SIG-M5 (cell line): ENCODE measurements around the gene EHF.
A peak's percentile ranks its signal among the peaks of the same experiment; 100 is the strongest.

Experiments used
- DNase-seq: peaks from one replicate; lab custom pipeline; 2025; lab: John Stamatoyannopoulos, UW

Gene EHF

GRCh38 chr11:34625576-34625975 is 4.7 kb downstream of the EHF start:
- no peak for DNase-seq

GRCh38 chr11:34626393-34626792 is 5.5 kb downstream of the EHF start:
- no peak for DNase-seq

GRCh38 chr11:34627197-34627596 is 6.3 kb downstream of the EHF start:
- no peak for DNase-seq

- DNase-seq: no peak
These were observed 8.8 kb downstream of the EHF start for GRCh38 chr11:34629711-34630110.

GRCh38 chr11:34630544-34630943 is 9.7 kb downstream of the EHF start:
- DNase-seq: no peak

- DNase-seq: no peak
These were observed 10.4 kb downstream of the EHF start for GRCh38 chr11:34631297-34631696.

- DNase-seq: no peak
These were observed 10.8 kb downstream of the EHF start for GRCh38 chr11:34631737-34632104.

GRCh38 chr11:34632105-34632791 is 11.4 kb downstream of the EHF start:
- no peak for DNase-seq

- no peak for DNase-seq
These were observed 12.7 kb downstream of the EHF start for GRCh38 chr11:34633640-34633989.

GRCh38 chr11:34633990-34634693 is 13.2 kb downstream of the EHF start:
- peak; percentile 53 for DNase-seq

- no peak for DNase-seq
These were observed 13.8 kb downstream of the EHF start for GRCh38 chr11:34634694-34635062.

GRCh38 chr11:34636127-34636526 is 15.2 kb downstream of the EHF start:
- no peak for DNase-seq

- no peak for DNase-seq
These were observed 16.4 kb downstream of the EHF start for GRCh38 chr11:34637303-34637702.

GRCh38 chr11:34638897-34639296 is 18.0 kb downstream of the EHF start:
- no peak for DNase-seq

GRCh38 chr11:34639545-34639944 is 18.7 kb downstream of the EHF start:
- DNase-seq: no peak

- DNase-seq: no peak
These were observed 19.4 kb downstream of the EHF start for GRCh38 chr11:34640050-34640923.

GRCh38 chr11:34640924-34641275 is 20.0 kb downstream of the EHF start:
- no peak for DNase-seq

GRCh38 chr11:34641456-34641855 is 20.6 kb downstream of the EHF start:
- no peak for DNase-seq

GRCh38 chr11:34642001-34642554 is 21.2 kb downstream of the EHF start:
- no peak for DNase-seq

GRCh38 chr11:34642873-34643272 is 22.0 kb downstream of the EHF start:
- DNase-seq: no peak

GRCh38 chr11:34643311-34643710 is 22.4 kb downstream of the EHF start:
- DNase-seq: no peak

- no peak for DNase-seq
These were observed 23.0 kb downstream of the EHF start for GRCh38 chr11:34643846-34644245.
